ENCODE measurements around the gene UGT1A8.
"Not testable (repeated sequence)": the region's sequence is repeated elsewhere in the genome, so short reads cannot be mapped to it uniquely, and the experiment has no call there.

The UGT1A8 gene

GRCh38 chr2:233617476-233617875, at the start of gene UGT1A8:
Gene UGT1A8 (plus strand): TSS chr2:233617633. CDS start chr2:233617708, 75 bp downstream.
- not testable (repeated sequence) for DNase-seq (ENCODE audit: low read depth); H3K4me3 ChIP-seq (ENCODE audit: low read depth, low read length)

DNA sequence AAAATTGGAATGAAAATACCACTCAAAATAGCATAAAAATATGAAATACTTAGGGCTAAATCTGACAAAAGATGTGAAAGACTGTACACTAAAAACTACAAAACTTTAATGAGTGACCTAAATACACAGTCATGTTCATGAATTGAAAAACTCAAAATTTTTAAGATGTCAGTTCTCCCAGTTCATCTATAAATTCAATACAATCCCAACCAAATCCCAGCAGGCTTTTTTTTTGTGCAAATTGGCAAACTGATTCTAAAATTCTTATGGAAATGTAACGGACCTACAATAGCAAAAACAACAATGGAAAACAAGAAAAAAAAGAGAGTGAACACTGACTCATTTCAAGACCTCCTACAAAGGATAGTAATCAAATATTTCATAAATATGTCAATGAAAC, 46.4 kb upstream of the UGT1A8 start:
- TF ChIP-seq CTCF (IDR thresholded peaks at IDR 0.05; ENCODE audit: insufficient read depth, low read depth, low read length, missing control alignments), result no peak
- H3K4me3 ChIP-seq (ENCODE audit: low read depth, low read length), result no peak overlapping the region
- DNase-seq (ENCODE audit: low read depth), result no peak

DNA sequence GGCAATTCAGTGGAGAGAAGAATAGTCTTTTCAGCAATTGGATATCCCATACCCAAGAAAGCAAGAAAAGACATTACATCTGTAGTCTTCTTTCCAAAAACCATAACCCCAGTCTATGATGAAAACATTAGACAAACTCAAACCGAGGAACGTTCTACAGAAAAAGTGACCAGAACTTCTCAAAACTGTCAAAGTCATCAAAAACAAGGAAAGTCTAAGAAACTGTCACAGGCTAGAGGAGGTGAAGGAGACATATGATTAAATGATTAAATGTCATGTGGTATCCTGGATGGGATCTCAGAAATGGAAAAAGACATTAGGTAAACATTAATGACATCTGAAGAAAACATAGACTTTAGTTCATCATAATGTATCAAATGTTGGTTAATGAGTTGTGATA, 46.0 kb upstream of the UGT1A8 start:
- H3K4me3 ChIP-seq (ENCODE audit: low read depth, low read length), result no peak overlapping the region
- no peak for TF ChIP-seq CTCF (IDR thresholded peaks at IDR 0.05; ENCODE audit: insufficient read depth, low read depth, low read length, missing control alignments)
- no peak for DNase-seq (ENCODE audit: low read depth)

- no peak for TF ChIP-seq CTCF (IDR thresholded peaks at IDR 0.05; ENCODE audit: insufficient read depth, low read depth, low read length, missing control alignments)
- no peak overlapping the region for H3K4me3 ChIP-seq (ENCODE audit: low read depth, low read length)
- no peak for DNase-seq (ENCODE audit: low read depth)
Measured at GRCh38 chr2:233572468-233572867, 45.0 kb upstream of the UGT1A8 start.

DNA sequence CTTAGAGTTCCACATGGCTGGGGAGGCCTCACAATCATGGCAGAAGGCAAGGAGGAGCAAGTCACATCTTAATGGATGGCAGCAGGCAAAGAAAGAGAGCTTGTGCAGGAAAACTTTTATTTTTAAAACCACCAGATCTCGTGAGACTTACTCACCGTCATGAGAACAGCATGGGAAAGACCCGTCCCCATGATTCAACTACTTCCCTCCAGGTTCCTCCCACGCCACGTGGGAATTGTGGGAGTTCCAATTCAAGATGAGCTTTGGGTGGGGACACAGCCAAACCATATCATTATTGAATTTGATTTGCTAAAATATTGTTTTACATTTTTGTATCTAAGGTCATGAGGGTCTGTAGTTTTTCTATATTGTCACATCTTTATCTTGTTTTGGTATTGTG, 40.1 kb upstream of the UGT1A8 start:
- not testable (repeated sequence) for DNase-seq (ENCODE audit: low read depth); H3K4me3 ChIP-seq (ENCODE audit: low read depth, low read length)

DNA sequence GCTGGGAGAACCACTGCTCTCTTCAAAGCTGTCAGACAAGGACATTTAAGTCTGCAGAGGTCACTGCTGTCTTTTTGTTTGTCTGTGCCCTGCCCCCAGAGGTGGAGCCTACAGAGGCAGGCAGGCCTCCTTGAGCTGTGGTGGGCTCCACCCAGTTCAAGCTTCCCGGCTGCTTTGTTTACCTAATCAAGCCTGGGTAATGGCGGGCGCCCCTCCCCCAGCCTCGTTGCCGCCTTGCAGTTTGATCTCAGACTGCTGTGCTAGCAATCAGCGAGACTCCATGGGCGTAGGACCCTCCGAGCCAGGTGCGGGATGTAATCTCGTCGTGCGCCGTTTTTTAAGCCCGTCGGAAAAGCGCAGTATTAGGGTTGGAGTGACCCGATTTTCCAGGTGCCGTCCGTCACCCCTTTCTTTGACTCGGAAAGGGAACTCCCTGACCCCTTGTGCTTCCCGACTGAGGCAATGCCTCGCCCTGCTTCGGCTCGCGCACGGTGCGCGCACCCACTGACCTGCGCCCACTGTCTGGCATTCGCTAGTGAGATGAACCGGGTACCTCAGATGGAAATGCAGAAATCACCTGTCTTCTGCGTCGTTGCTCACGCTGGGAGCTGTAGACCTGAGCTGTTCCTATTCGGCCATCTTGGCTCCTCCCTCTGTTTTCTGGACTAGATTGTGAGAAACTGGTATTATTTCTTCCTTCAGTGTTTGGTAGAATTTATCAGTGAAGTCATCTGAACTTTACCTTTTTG, 34.0 kb upstream of the UGT1A8 start:
- H3K4me3 ChIP-seq (ENCODE audit: low read depth, low read length); DNase-seq (ENCODE audit: low read depth): not testable (repeated sequence)

DNA sequence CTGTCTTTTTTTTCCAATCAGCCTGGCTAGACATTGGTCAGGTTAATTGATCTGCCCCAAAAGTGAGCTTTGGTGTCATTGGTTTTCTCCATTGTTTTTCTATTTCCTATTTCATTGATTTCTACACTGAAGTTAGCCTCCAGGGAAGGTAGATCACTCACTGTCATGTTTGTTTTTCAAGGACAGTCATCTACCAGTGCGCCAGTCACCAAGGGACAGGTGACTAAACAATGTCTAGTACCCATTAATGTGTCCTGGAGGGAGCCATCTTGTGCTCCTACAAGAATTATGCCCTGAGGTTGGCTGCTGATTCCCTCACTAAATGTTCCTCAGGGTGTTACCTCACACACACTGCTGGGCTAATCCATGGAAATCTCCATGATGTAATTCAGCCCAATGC, 33.2 kb upstream of the UGT1A8 start:
- no peak for DNase-seq (ENCODE audit: low read depth)
- TF ChIP-seq CTCF (IDR thresholded peaks at IDR 0.05; ENCODE audit: insufficient read depth, low read depth, low read length, missing control alignments), result no peak
- H3K4me3 ChIP-seq (ENCODE audit: low read depth, low read length), result no peak overlapping the region

- DNase-seq (ENCODE audit: low read depth), result no peak
- TF ChIP-seq CTCF (IDR thresholded peaks at IDR 0.05; ENCODE audit: insufficient read depth, low read depth, low read length, missing control alignments), result no peak
- no peak overlapping the region for H3K4me3 ChIP-seq (ENCODE audit: low read depth, low read length)
Measured at GRCh38 chr2:233588400-233588799, 29.0 kb upstream of the UGT1A8 start.

GRCh38 chr2:233592706-233593105, 24.7 kb upstream of the UGT1A8 start:
- DNase-seq (ENCODE audit: low read depth); H3K4me3 ChIP-seq (ENCODE audit: low read depth, low read length): not testable (repeated sequence)
